Neural progenitor cell (in vitro differentiated cells): ENCODE results near the gene CYP4F2. TPM values are rescaled to one million over a fixed set of nuclear protein-coding genes. Genes with fewer than 3 reads are reported as not detected.

Experiments
- DNase-seq: peaks from one replicate; pipeline ENCODE4 v3.0.0-alpha.2; 2016; ENCODE audit warnings: low spot score
- H2AFZ ChIP-seq: fragments of 200-600 bp; sonication (generic); replicated peaks from 2 replicates; pipeline ENCODE4 v1.6.1; 2016; ENCODE audit warnings: antibody characterized with exemption
- H3F3A ChIP-seq: fragments of 200-600 bp; sonication (generic); 2 replicates; pipeline ENCODE4 v1.6.1; 2016; ENCODE audit warnings: antibody characterized with exemption, low read depth
- H3K27ac ChIP-seq: fragments of 200-600 bp; sonication (generic); 2 replicates; pipeline ENCODE4 v1.5.1; 2016; ENCODE audit warnings: mild to moderate bottlenecking
- H3K27me3 ChIP-seq: fragments of 200-600 bp; sonication (generic); 2 replicates; pipeline ENCODE4 v1.6.1; 2016; ENCODE audit warnings: mild to moderate bottlenecking, moderate library complexity
- H3K36me3 ChIP-seq: fragments of 200-600 bp; sonication (generic); 2 replicates; pipeline ENCODE4 v1.5.1; 2016
- H3K4me1 ChIP-seq: fragments of 200-600 bp; sonication (generic); 2 replicates; pipeline ENCODE4 v1.6.1; 2016; ENCODE audit warnings: mixed run types
- H3K4me2 ChIP-seq: fragments of 200-600 bp; sonication (generic); 2 replicates; pipeline ENCODE4 v1.6.1; 2016
- H3K4me3 ChIP-seq: fragments of 200-600 bp; sonication (generic); 2 replicates; pipeline ENCODE4 v1.5.1; 2016
- H3K79me2 ChIP-seq: fragments of 200-600 bp; sonication (generic); 2 replicates; pipeline ENCODE4 v1.6.1; 2016; ENCODE audit warnings: low read depth
- H3K9ac ChIP-seq: fragments of 200-600 bp; sonication (generic); 2 replicates; pipeline ENCODE4 v1.6.1; 2016
- H3K9me3 ChIP-seq: fragments of 200-600 bp; sonication (generic); 2 replicates; pipeline ENCODE4 v1.5.1; 2016; ENCODE audit warnings: low read depth
- H4K20me1 ChIP-seq: fragments of 200-600 bp; sonication (generic); 2 replicates; pipeline ENCODE4 v1.6.1; 2016; ENCODE audit warnings: low read depth
- H3K27ac Mint-ChIP-seq: 3 replicates; pipeline ENCODE4 v1.8.0; 2021; ENCODE audit warnings: mixed read lengths
- H3K27me3 Mint-ChIP-seq: 2 replicates; pipeline ENCODE4 v1.8.0; 2022; ENCODE audit warnings: low read depth, mild to moderate bottlenecking, inconsistent platforms, moderate library complexity, mixed read lengths; ENCODE audit not compliant: insufficient read depth
- H3K36me3 Mint-ChIP-seq: 3 replicates; pipeline ENCODE4 v1.8.0; 2021; ENCODE audit warnings: mixed read lengths
- H3K4me1 Mint-ChIP-seq: 3 replicates; pipeline ENCODE4 v1.8.0; 2021; ENCODE audit warnings: mixed read lengths
- H3K4me3 Mint-ChIP-seq: 3 replicates; pipeline ENCODE4 v1.8.0; 2021; ENCODE audit warnings: mild to moderate bottlenecking, moderate library complexity, mixed read lengths
- H3K9me3 Mint-ChIP-seq: 3 replicates; pipeline ENCODE4 v1.8.0; 2020; ENCODE audit warnings: mixed read lengths
- EZH2 ChIP-seq: fragments of 200-600 bp; sonication (generic); IDR thresholded peaks from 2 replicates; pipeline ENCODE4 v1.6.1; 2017; ENCODE audit warnings: antibody characterized with exemption, mild to moderate bottlenecking, moderate library complexity
- EZH2phosphoT487 ChIP-seq: fragments of 200-600 bp; sonication (generic); IDR thresholded peaks from 2 replicates; pipeline ENCODE4 v1.6.1; 2017; ENCODE audit warnings: antibody characterized with exemption
- total RNA-seq: library from RNA; depleted of rRNA; stranded (reverse); fragments of >200 nt; gene quantifications from 2 replicates; pipeline ENCODE4 v1.2.3, GENCODE V29; 2015; ENCODE audit warnings: low replicate concordance
- TF ChIP-seq, protein P1 (sequence below): fragments of 200-600 bp; sonication (generic); IDR thresholded peaks from 2 replicates; pipeline ENCODE4 v1.5.1; 2017; ENCODE audit warnings: antibody characterized with exemption, mild to moderate bottlenecking

Gene CYP4F2
- total RNA-seq, 1 donor from 2014 or later = not detected

DNA sequence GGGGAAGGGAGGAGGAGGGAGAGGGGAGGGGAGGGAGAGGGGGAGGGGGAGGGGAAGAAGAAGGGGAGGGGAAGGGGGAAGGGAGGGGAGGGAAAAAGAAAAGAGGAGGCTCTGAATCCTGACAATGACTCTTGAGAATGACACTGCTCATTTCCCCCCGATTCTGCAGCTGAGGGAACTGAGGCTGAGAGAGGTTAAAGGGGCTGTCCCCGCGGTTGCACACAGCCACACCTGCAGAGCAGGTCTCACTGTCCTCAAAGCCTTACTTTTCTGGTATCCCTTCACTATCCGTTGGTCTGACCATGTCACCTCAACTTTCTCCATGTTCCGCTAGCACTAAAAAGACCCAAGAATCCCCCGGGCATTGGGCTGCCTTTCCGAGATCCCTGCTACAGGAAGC lies 35.4 kb downstream of the CYP4F2 start:
- Mint-ChIP-seq H3K9me3 (peaks cover 36% of the 10 kb centered on the region), H3K4me3 (no peak overlapping the region), H3K27me3 (peaks cover 2% of the 10 kb centered on the region), H3K4me1 (no peaks in the 10 kb centered on the region), H3K27ac (no peak overlapping the region), H3K36me3 (no peaks in the 10 kb centered on the region)
- Histone ChIP-seq H2AFZ (no peak overlapping the region), H3F3A (no peaks in the 10 kb centered on the region), H3K9me3 (peaks cover 3% of the 10 kb centered on the region), H3K4me2 (no peak overlapping the region), H3K27me3 (no peaks in the 10 kb centered on the region), H3K36me3 (no peaks in the 10 kb centered on the region), H3K79me2 (no peaks in the 10 kb centered on the region), H3K27ac (no peak overlapping the region), H3K4me3 (no peak overlapping the region), H3K4me1 (no peaks in the 10 kb centered on the region), H4K20me1 (no peaks in the 10 kb centered on the region), H3K9ac (no peak overlapping the region)
- no peak for DNase-seq
- TF ChIP-seq, protein P1, sequence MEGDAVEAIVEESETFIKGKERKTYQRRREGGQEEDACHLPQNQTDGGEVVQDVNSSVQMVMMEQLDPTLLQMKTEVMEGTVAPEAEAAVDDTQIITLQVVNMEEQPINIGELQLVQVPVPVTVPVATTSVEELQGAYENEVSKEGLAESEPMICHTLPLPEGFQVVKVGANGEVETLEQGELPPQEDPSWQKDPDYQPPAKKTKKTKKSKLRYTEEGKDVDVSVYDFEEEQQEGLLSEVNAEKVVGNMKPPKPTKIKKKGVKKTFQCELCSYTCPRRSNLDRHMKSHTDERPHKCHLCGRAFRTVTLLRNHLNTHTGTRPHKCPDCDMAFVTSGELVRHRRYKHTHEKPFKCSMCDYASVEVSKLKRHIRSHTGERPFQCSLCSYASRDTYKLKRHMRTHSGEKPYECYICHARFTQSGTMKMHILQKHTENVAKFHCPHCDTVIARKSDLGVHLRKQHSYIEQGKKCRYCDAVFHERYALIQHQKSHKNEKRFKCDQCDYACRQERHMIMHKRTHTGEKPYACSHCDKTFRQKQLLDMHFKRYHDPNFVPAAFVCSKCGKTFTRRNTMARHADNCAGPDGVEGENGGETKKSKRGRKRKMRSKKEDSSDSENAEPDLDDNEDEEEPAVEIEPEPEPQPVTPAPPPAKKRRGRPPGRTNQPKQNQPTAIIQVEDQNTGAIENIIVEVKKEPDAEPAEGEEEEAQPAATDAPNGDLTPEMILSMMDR = no peak
- no peak for TF ChIP-seq EZH2phosphoT487
- TF ChIP-seq EZH2 = no peak

DNA sequence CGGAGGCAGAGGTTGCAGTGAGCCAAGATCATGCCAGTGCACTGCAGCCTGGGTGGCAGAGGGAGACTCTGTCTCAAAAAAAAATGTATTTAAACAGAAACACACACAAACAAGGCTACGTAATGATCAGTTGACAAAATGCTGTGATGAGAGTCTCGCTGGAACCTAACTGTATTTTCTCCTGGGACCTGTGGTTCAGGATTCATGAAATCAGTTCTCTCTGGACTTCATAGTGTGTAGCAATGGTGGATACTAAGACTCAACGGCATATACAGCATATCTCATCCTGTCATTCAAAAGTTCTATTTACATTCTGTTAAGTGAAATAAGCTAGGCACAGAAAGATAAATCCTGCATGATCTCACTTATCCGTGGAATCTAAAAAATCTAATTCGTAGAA lies 37.4 kb downstream of the CYP4F2 start:
- no peaks in the 10 kb centered on the region for H3K79me2 ChIP-seq
- H3K4me2 ChIP-seq = no peak overlapping the region
- H3K4me1 ChIP-seq = no peaks in the 10 kb centered on the region
- no peak overlapping the region for H3K27ac ChIP-seq
- peaks cover 3% of the 10 kb centered on the region for H3K9me3 ChIP-seq
- H2AFZ ChIP-seq = no peak overlapping the region
- Mint-ChIP-seq H3K27me3 (peaks cover 2% of the 10 kb centered on the region), H3K4me1 (no peaks in the 10 kb centered on the region), H3K27ac (no peak overlapping the region), H3K9me3 (peaks cover 35% of the 10 kb centered on the region), H3K36me3 (no peaks in the 10 kb centered on the region), H3K4me3 (no peak overlapping the region)
- H3K4me3 ChIP-seq = no peak overlapping the region
- H3K9ac ChIP-seq = no peak overlapping the region
- H3K27me3 ChIP-seq = no peaks in the 10 kb centered on the region
- H3F3A ChIP-seq = no peaks in the 10 kb centered on the region
- no peak for TF ChIP-seq EZH2phosphoT487
- TF ChIP-seq, protein P1 = no peak
- no peak for TF ChIP-seq EZH2
- DNase-seq = no peak
- no peaks in the 10 kb centered on the region for H3K36me3 ChIP-seq
- no peaks in the 10 kb centered on the region for H4K20me1 ChIP-seq

DNA sequence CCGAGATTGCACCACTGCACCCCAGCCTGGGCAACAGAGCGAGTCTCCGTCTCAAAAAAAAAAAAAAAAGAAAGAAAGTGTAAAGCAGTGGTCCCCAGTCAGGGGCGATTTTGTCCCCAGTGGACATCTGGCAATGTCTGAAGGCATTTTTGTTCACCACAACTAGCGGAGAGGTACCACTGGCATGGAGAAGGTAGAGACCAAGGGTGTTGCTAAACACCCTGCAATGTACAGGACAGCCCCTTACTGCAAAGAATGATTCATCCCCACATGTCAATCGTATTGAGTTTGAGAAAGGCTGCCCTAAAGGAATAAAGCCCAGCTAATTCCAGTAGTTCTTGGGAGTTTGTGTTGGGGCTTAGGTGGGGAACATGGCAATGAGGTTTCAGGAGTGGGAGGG lies 38.7 kb downstream of the CYP4F2 start:
- Histone ChIP-seq H3K9me3 (peaks cover 3% of the 10 kb centered on the region), H3K36me3 (no peaks in the 10 kb centered on the region), H2AFZ (no peak overlapping the region), H3K4me2 (no peak overlapping the region), H3K4me3 (no peak overlapping the region), H3K4me1 (no peaks in the 10 kb centered on the region), H3K79me2 (no peaks in the 10 kb centered on the region), H3K27me3 (no peaks in the 10 kb centered on the region), H3K9ac (no peak overlapping the region), H3K27ac (no peak overlapping the region), H3F3A (no peaks in the 10 kb centered on the region), H4K20me1 (no peaks in the 10 kb centered on the region)
- no peak for DNase-seq
- peaks cover 25% of the 10 kb centered on the region for H3K9me3 Mint-ChIP-seq
- H3K4me3 Mint-ChIP-seq = no peak overlapping the region
- H3K27me3 Mint-ChIP-seq = peaks cover 2% of the 10 kb centered on the region
- TF ChIP-seq EZH2 (no peak), EZH2phosphoT487 (no peak)
- TF ChIP-seq, protein P1 = no peak
- no peak overlapping the region for H3K27ac Mint-ChIP-seq
- H3K4me1 Mint-ChIP-seq = no peaks in the 10 kb centered on the region
- H3K36me3 Mint-ChIP-seq = no peaks in the 10 kb centered on the region

DNA sequence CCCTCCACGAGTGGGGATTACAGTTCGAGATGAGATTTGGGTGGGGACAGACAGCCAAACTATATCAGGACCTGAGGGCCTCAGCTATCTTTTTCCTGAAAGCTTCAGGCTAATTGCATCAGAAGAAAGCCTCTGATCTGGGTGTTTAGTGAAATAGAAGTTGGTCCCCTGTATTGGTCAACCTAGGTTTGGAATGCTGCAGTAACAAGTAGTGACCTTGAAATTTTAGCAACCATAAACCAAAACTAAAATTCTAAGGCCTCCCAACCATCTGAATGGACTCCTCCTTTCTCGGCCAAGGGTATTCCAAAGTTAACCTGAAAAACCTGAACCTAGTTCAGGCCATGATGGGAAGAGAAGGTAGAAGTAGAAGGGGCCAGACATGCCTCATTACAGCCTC lies 47.5 kb downstream of the CYP4F2 start:
- Histone ChIP-seq H3K27me3 (no peaks in the 10 kb centered on the region), H4K20me1 (no peaks in the 10 kb centered on the region), H3K79me2 (no peaks in the 10 kb centered on the region), H3K27ac (no peak overlapping the region), H2AFZ (no peak overlapping the region), H3K9ac (no peak overlapping the region), H3K4me2 (no peak overlapping the region), H3F3A (no peaks in the 10 kb centered on the region), H3K36me3 (no peaks in the 10 kb centered on the region), H3K4me1 (no peaks in the 10 kb centered on the region), H3K4me3 (no peak overlapping the region), H3K9me3 (peaks cover 10% of the 10 kb centered on the region)
- no peak overlapping the region for H3K27ac Mint-ChIP-seq
- no peak overlapping the region for H3K4me3 Mint-ChIP-seq
- H3K9me3 Mint-ChIP-seq = peaks cover 24% of the 10 kb centered on the region
- TF ChIP-seq, protein P1 = no peak
- TF ChIP-seq EZH2phosphoT487 = no peak
- no peak for TF ChIP-seq EZH2
- H3K4me1 Mint-ChIP-seq = no peaks in the 10 kb centered on the region
- H3K36me3 Mint-ChIP-seq = no peaks in the 10 kb centered on the region
- no peak for DNase-seq
- peaks cover 2% of the 10 kb centered on the region for H3K27me3 Mint-ChIP-seq
